CD4-positive, alpha-beta T cell (primary cell): ENCODE data around the gene TRUB2. TPM values are rescaled to one million over a fixed set of nuclear protein-coding genes. Genes with fewer than 3 reads are reported as not detected.

Experiments
- ATAC-seq: fragments of 200-7000 bp; cut with Tn5 transposase; one replicate; pipeline ENCODE4 v1.10.0; 2022; ENCODE audit warnings: mild to moderate bottlenecking; ENCODE audit not compliant: poor library complexity
- CTCF ChIA-PET: fragments of 350-600 bp; sonication (Branson Sonifier 250); formaldehyde crosslinking; loops from one replicate; lab custom pipeline; 2021; ENCODE audit warnings: antibody characterized with exemption, inconsistent platforms; lab: Charles Lee
- POLR2A ChIA-PET: fragments of 350-600 bp; sonication (Branson Sonifier 250); formaldehyde crosslinking; loops from one replicate; lab custom pipeline; 2021; ENCODE audit warnings: antibody characterized with exemption, inconsistent platforms; lab: Charles Lee
- DNase-seq, 14 experiments: peaks; one replicate each; pipeline ENCODE4 v3.0.0-alpha.2; 2013 to 2020; ENCODE audit warnings: mixed read lengths in 2 of 14
- H3K27ac ChIP-seq, 2 donors: one replicate each; pipeline versions ENCODE4 v1.5.1 to v1.7.0; 2013; ENCODE audit warnings: low read length in 2 of 2, low read depth in 1 of 2, mild to moderate bottlenecking in 1 of 2
- H3K27me3 ChIP-seq, 2 experiments: 1 replicate in 1 of 2; 2 replicates in 1 of 2; pipeline versions ENCODE4 v1.6.1 to v1.7.0; 2013; ENCODE audit warnings: low read length in 2 of 2, control low read depth in 1 of 2, mild to moderate bottlenecking in 1 of 2, moderate library complexity in 1 of 2; ENCODE audit not compliant: insufficient read depth in 2 of 2, control insufficient read depth in 1 of 2
- H3K36me3 ChIP-seq: one replicate; pipeline ENCODE4 v1.6.1; 2013; ENCODE audit warnings: low read length, control low read depth; ENCODE audit not compliant: insufficient read depth
- H3K4me1 ChIP-seq: one replicate; pipeline ENCODE4 v1.6.1; 2013; ENCODE audit warnings: low read length, control low read depth; ENCODE audit not compliant: insufficient read depth
- H3K4me3 ChIP-seq: one replicate; pipeline ENCODE4 v1.5.1; 2013; ENCODE audit warnings: mild to moderate bottlenecking, low read length, moderate library complexity
- H3K9me3 ChIP-seq, 2 experiments: 1 replicate in 1 of 2; 2 replicates in 1 of 2; pipeline versions ENCODE4 v1.6.1 to v1.7.0; 2013; ENCODE audit warnings: low read length in 2 of 2, mild to moderate bottlenecking in 2 of 2, control low read depth in 1 of 2, moderate library complexity in 1 of 2; ENCODE audit not compliant: control insufficient read depth in 1 of 2, insufficient read depth in 1 of 2
- H3K27ac Mint-ChIP-seq: one replicate; pipeline ENCODE4 v1.8.0; 2020; ENCODE audit warnings: mixed read lengths
- H3K27me3 Mint-ChIP-seq: one replicate; pipeline ENCODE4 v1.8.0; 2021; ENCODE audit warnings: mixed read lengths
- H3K36me3 Mint-ChIP-seq: one replicate; pipeline ENCODE4 v1.8.0; 2021; ENCODE audit warnings: low read depth, mixed read lengths
- H3K4me1 Mint-ChIP-seq: one replicate; pipeline ENCODE4 v1.8.0; 2021; ENCODE audit warnings: low read depth, mixed read lengths
- H3K4me3 Mint-ChIP-seq: one replicate; pipeline ENCODE4 v1.8.0; 2020; ENCODE audit warnings: mild to moderate bottlenecking, mixed read lengths
- H3K9me3 Mint-ChIP-seq: one replicate; pipeline ENCODE4 v1.8.0; 2020; ENCODE audit warnings: mixed read lengths
- CTCF ChIP-seq: fragments of 200-600 bp; IDR thresholded peaks from one replicate; pipeline ENCODE4 v1.8.0; 2022; ENCODE audit warnings: antibody characterized with exemption, mild to moderate bottlenecking
- intact Hi-C, 2 experiments: fragments of 100-400 bp; cut with DNase I in 1 of 2; cut with micrococcal nuclease in 1 of 2; formaldehyde crosslinking; loops; one replicate each; pipeline versions ENCODE4 v1.15.1 to v1.9.0; 2023 to 2025; cut with DNase I, micrococcal nuclease
- total RNA-seq, 174 experiments: library from RNA in 2 of 174; stranded (reverse) in 2 of 174; gene quantifications; one replicate each; pipeline ENCODE4 v1.2.3 and lab custom pipeline; 2021 to 2026

The TRUB2 gene
- total RNA-seq, 2 experiments from 2014 or later = 4.8 to 6.5 TPM

GRCh38 chr9:128292009-128292408 lies 30.2 kb downstream of the TRUB2 start:
- H3K4me3 Mint-ChIP-seq = no peak overlapping the region
- Histone ChIP-seq H3K4me1 (no peaks in the 10 kb centered on the region), H3K27ac (no peak overlapping the region), H3K4me3 (no peak overlapping the region), H3K27me3 (no peaks in the 10 kb centered on the region), H3K9me3 (no peaks in the 10 kb centered on the region), H3K36me3 (peaks cover 3% of the 10 kb centered on the region)
- intact Hi-C loops = no loop called here
- DNase-seq (no peak), ATAC-seq (no peak)
- CTCF ChIA-PET = no interaction called here
- H3K27ac Mint-ChIP-seq = no peak overlapping the region
- H3K27me3 Mint-ChIP-seq = no peaks in the 10 kb centered on the region
- H3K4me1 Mint-ChIP-seq = peaks cover 5% of the 10 kb centered on the region
- no peak for TF ChIP-seq CTCF
- peaks cover 21% of the 10 kb centered on the region for H3K36me3 Mint-ChIP-seq
- H3K9me3 Mint-ChIP-seq = no peaks in the 10 kb centered on the region
- POLR2A ChIA-PET = no interaction called here

- no peak overlapping the region for H3K27ac Mint-ChIP-seq
- POLR2A ChIA-PET = interaction anchor here (0.8 to 1.1 kb wide), 2 partner anchors 13 to 38 kb away, joined by 3 to 4 read pairs; partner anchors contain the start of genes GOLGA2 and SWI5
- H3K4me1 Mint-ChIP-seq = no peaks in the 10 kb centered on the region
- CTCF ChIA-PET = no interaction called here
- no peaks in the 10 kb centered on the region for H3K9me3 ChIP-seq
- no peaks in the 10 kb centered on the region for H3K9me3 Mint-ChIP-seq
- no peak for DNase-seq
- H3K36me3 Mint-ChIP-seq = peaks cover 21% of the 10 kb centered on the region
- no peak overlapping the region for H3K4me3 ChIP-seq
- no peaks in the 10 kb centered on the region for H3K4me1 ChIP-seq
- ATAC-seq = no peak
- H3K4me3 Mint-ChIP-seq = no peak overlapping the region
- H3K27ac ChIP-seq = no peak overlapping the region
- peaks cover 18% of the 10 kb centered on the region for H3K36me3 ChIP-seq
- TF ChIP-seq CTCF = no peak
- intact Hi-C loops = no loop called here
- H3K27me3 ChIP-seq = no peaks in the 10 kb centered on the region
- no peaks in the 10 kb centered on the region for H3K27me3 Mint-ChIP-seq
Measured at GRCh38 chr9:128288273-128289004, 33.8 kb downstream of the TRUB2 start.

- Histone ChIP-seq H3K9me3 (no peaks in the 10 kb centered on the region), H3K27me3 (no peaks in the 10 kb centered on the region), H3K4me1 (no peaks in the 10 kb centered on the region), H3K4me3 (no peak overlapping the region), H3K27ac (no peak overlapping the region), H3K36me3 (peaks cover 18% of the 10 kb centered on the region)
- POLR2A ChIA-PET = no interaction called here
- Mint-ChIP-seq H3K36me3 (peaks cover 21% of the 10 kb centered on the region), H3K4me3 (no peak overlapping the region), H3K27me3 (no peaks in the 10 kb centered on the region), H3K4me1 (no peaks in the 10 kb centered on the region), H3K27ac (no peak overlapping the region), H3K9me3 (no peaks in the 10 kb centered on the region)
- no peak for DNase-seq
- TF ChIP-seq CTCF = no peak
- intact Hi-C loops = no loop called here
- CTCF ChIA-PET = no interaction called here
- ATAC-seq = no peak
Measured at GRCh38 chr9:128286440-128286839, 35.8 kb downstream of the TRUB2 start.
